ENCODE measurements around the gene CAMK2N2.

Gene CAMK2N2

GRCh38 chr3:184261270-184261853 lies at the start of gene CAMK2N2:
Gene CAMK2N2 (minus strand): TSS chr3:184261553. CDS start chr3:184261285, 268 bp downstream.
- no peak within 1 kb of the TSS for H3K9ac ChIP-seq (ENCODE audit: low read length)
- no peaks in the 10 kb centered on the region for H3K36me3 ChIP-seq (ENCODE audit: control insufficient read depth, insufficient read depth, low read length)
- no peak within 1 kb of the TSS for H3K27ac ChIP-seq (ENCODE audit: low read depth, low read length)
- no peaks in the 10 kb centered on the region for H3K4me1 ChIP-seq (ENCODE audit: control insufficient read depth, insufficient read depth, low read length)
- H3K27me3 ChIP-seq (ENCODE audit: control insufficient read depth, insufficient read depth, low read length) = peaks cover 39% of the 10 kb centered on the region
- peak within 1 kb of the TSS; percentile 56 for H3K4me3 ChIP-seq (ENCODE audit: low read length)

- Histone ChIP-seq H3K4me1 (ENCODE audit: control insufficient read depth, insufficient read depth, low read length) (no peaks in the 10 kb centered on the region), H3K27ac (ENCODE audit: low read depth, low read length) (no peak overlapping the region), H3K36me3 (ENCODE audit: control insufficient read depth, insufficient read depth, low read length) (peaks cover 40% of the 10 kb centered on the region), H3K4me3 (ENCODE audit: low read length) (no peak overlapping the region), H3K9ac (ENCODE audit: low read length) (no peak overlapping the region), H3K27me3 (ENCODE audit: control insufficient read depth, insufficient read depth, low read length) (no peaks in the 10 kb centered on the region)
These were observed 47.4 kb upstream of the CAMK2N2 start for GRCh38 chr3:184308744-184309143.

GRCh38 chr3:184307915-184308314 lies 46.6 kb upstream of the CAMK2N2 start:
- Histone ChIP-seq H3K36me3 (ENCODE audit: control insufficient read depth, insufficient read depth, low read length) (peaks cover 49% of the 10 kb centered on the region), H3K27me3 (ENCODE audit: control insufficient read depth, insufficient read depth, low read length) (no peaks in the 10 kb centered on the region), H3K27ac (ENCODE audit: low read depth, low read length) (no peak overlapping the region), H3K4me3 (ENCODE audit: low read length) (no peak overlapping the region), H3K4me1 (ENCODE audit: control insufficient read depth, insufficient read depth, low read length) (no peaks in the 10 kb centered on the region), H3K9ac (ENCODE audit: low read length) (no peak overlapping the region)

GRCh38 chr3:184306341-184306972 lies 45.1 kb upstream of the CAMK2N2 start:
- Histone ChIP-seq H3K27ac (ENCODE audit: low read depth, low read length) (no peak overlapping the region), H3K4me1 (ENCODE audit: control insufficient read depth, insufficient read depth, low read length) (no peaks in the 10 kb centered on the region), H3K9ac (ENCODE audit: low read length) (no peak overlapping the region), H3K27me3 (ENCODE audit: control insufficient read depth, insufficient read depth, low read length) (no peaks in the 10 kb centered on the region), H3K4me3 (ENCODE audit: low read length) (no peak overlapping the region), H3K36me3 (ENCODE audit: control insufficient read depth, insufficient read depth, low read length) (peaks cover 62% of the 10 kb centered on the region)

GRCh38 chr3:184305577-184305976 lies 44.2 kb upstream of the CAMK2N2 start:
- H3K36me3 ChIP-seq (ENCODE audit: control insufficient read depth, insufficient read depth, low read length) = peaks cover 69% of the 10 kb centered on the region
- H3K27me3 ChIP-seq (ENCODE audit: control insufficient read depth, insufficient read depth, low read length) = no peaks in the 10 kb centered on the region

GRCh38 chr3:184300378-184300720 lies 39.0 kb upstream of the CAMK2N2 start:
- H3K9ac ChIP-seq (ENCODE audit: low read length) = no peak overlapping the region
- no peaks in the 10 kb centered on the region for H3K27me3 ChIP-seq (ENCODE audit: control insufficient read depth, insufficient read depth, low read length)
- peaks cover 10% of the 10 kb centered on the region for H3K4me1 ChIP-seq (ENCODE audit: control insufficient read depth, insufficient read depth, low read length)
- H3K27ac ChIP-seq (ENCODE audit: low read depth, low read length) = no peak overlapping the region
- peaks cover 43% of the 10 kb centered on the region for H3K36me3 ChIP-seq (ENCODE audit: control insufficient read depth, insufficient read depth, low read length)
- peak overlapping the region; percentile 95 for H3K4me3 ChIP-seq (ENCODE audit: low read length)

More at GRCh38 chr3:184305577-184305976, 44.2 kb upstream of the CAMK2N2 start:
- H3K4me3 ChIP-seq (ENCODE audit: low read length) = no peak overlapping the region
- no peaks in the 10 kb centered on the region for H3K4me1 ChIP-seq (ENCODE audit: control insufficient read depth, insufficient read depth, low read length)
- no peak overlapping the region for H3K9ac ChIP-seq (ENCODE audit: low read length)
- no peak overlapping the region for H3K27ac ChIP-seq (ENCODE audit: low read depth, low read length)

- Histone ChIP-seq H3K27me3 (ENCODE audit: control insufficient read depth, insufficient read depth, low read length) (no peaks in the 10 kb centered on the region), H3K4me3 (ENCODE audit: low read length) (peak overlapping the region; percentile 95), H3K4me1 (ENCODE audit: control insufficient read depth, insufficient read depth, low read length) (peaks cover 10% of the 10 kb centered on the region), H3K36me3 (ENCODE audit: control insufficient read depth, insufficient read depth, low read length) (peaks cover 43% of the 10 kb centered on the region), H3K27ac (ENCODE audit: low read depth, low read length) (peak overlapping the region; percentile 57), H3K9ac (ENCODE audit: low read length) (peak overlapping the region; percentile 74)
These were observed 38.4 kb upstream of the CAMK2N2 start for GRCh38 chr3:184299488-184300377.

GRCh38 chr3:184298759-184299487 lies 37.6 kb upstream of the CAMK2N2 start, which contains the start of gene PSMD2:
Gene PSMD2 (plus strand): TSS chr3:184299241. CDS start chr3:184299267, 26 bp downstream.
- H3K27me3 ChIP-seq (ENCODE audit: control insufficient read depth, insufficient read depth, low read length) = no peaks in the 10 kb centered on the region
- peaks cover 10% of the 10 kb centered on the region for H3K4me1 ChIP-seq (ENCODE audit: control insufficient read depth, insufficient read depth, low read length)
- peak within 1 kb of the TSS; percentile 74 for H3K9ac ChIP-seq (ENCODE audit: low read length)
- peak within 1 kb of the TSS; percentile 95 for H3K4me3 ChIP-seq (ENCODE audit: low read length)
- H3K36me3 ChIP-seq (ENCODE audit: control insufficient read depth, insufficient read depth, low read length) = peaks cover 35% of the 10 kb centered on the region
- peak within 1 kb of the TSS; percentile 87 for H3K27ac ChIP-seq (ENCODE audit: low read depth, low read length)

- Histone ChIP-seq H3K36me3 (ENCODE audit: control insufficient read depth, insufficient read depth, low read length) (peaks cover 12% of the 10 kb centered on the region), H3K9ac (ENCODE audit: low read length) (no peak overlapping the region)
These were observed 35.3 kb upstream of the CAMK2N2 start for GRCh38 chr3:184296616-184297015.

GRCh38 chr3:184295771-184296170 lies 34.4 kb upstream of the CAMK2N2 start:
- Histone ChIP-seq H3K27ac (ENCODE audit: low read depth, low read length) (no peak overlapping the region), H3K36me3 (ENCODE audit: control insufficient read depth, insufficient read depth, low read length) (peaks cover 6% of the 10 kb centered on the region), H3K4me1 (ENCODE audit: control insufficient read depth, insufficient read depth, low read length) (peaks cover 10% of the 10 kb centered on the region), H3K9ac (ENCODE audit: low read length) (no peak overlapping the region), H3K27me3 (ENCODE audit: control insufficient read depth, insufficient read depth, low read length) (no peaks in the 10 kb centered on the region), H3K4me3 (ENCODE audit: low read length) (no peak overlapping the region)

More at GRCh38 chr3:184296616-184297015, 35.3 kb upstream of the CAMK2N2 start:
- Histone ChIP-seq H3K27me3 (ENCODE audit: control insufficient read depth, insufficient read depth, low read length) (no peaks in the 10 kb centered on the region), H3K27ac (ENCODE audit: low read depth, low read length) (no peak overlapping the region), H3K4me1 (ENCODE audit: control insufficient read depth, insufficient read depth, low read length) (peaks cover 10% of the 10 kb centered on the region), H3K4me3 (ENCODE audit: low read length) (no peak overlapping the region)

GRCh38 chr3:184291738-184292445 lies 30.5 kb upstream of the CAMK2N2 start:
- no peaks in the 10 kb centered on the region for H3K36me3 ChIP-seq (ENCODE audit: control insufficient read depth, insufficient read depth, low read length)
- H3K27me3 ChIP-seq (ENCODE audit: control insufficient read depth, insufficient read depth, low read length) = no peaks in the 10 kb centered on the region
- H3K4me1 ChIP-seq (ENCODE audit: control insufficient read depth, insufficient read depth, low read length) = no peaks in the 10 kb centered on the region
- H3K9ac ChIP-seq (ENCODE audit: low read length) = no peak overlapping the region
- H3K4me3 ChIP-seq (ENCODE audit: low read length) = no peak overlapping the region
- no peak overlapping the region for H3K27ac ChIP-seq (ENCODE audit: low read depth, low read length)
